ENCODE measurements around the gene MACROD1. TPM values are rescaled to one million over a fixed set of nuclear protein-coding genes. Genes with fewer than 3 reads are reported as not detected.

MACROD1 gene
- total RNA-seq, 4 donors from 2014 or later = 29.2 to 64.6 (median 46.2) TPM

DNA sequence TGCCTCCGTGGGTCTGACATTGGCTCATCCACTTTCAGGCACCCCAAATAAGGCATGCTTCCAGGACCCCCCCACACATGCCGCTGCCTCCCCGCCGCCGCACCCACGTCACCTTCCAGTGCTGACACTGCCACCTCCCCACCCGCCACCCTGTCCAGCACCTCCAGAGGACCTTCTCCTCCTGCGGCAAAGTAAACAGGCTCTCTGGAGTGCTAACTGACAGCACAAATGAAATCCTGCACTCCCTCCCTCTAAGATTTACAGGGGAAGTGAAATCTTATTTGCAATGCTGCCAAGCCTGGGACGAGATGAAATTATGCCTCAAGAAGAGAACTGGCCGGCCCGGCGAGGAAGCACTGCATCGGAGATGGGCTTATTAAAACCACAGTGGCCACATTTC is 35.3 kb downstream of the MACROD1 start:
- no peak overlapping the region for H3K27ac ChIP-seq
- TF ChIP-seq POLR2A (IDR thresholded peaks at IDR 0.05) (no peak), POLR2AphosphoS5 (IDR thresholded peaks at IDR 0.05) (no peak), CTCF (IDR thresholded peaks at IDR 0.05) (no peak), EP300 (IDR thresholded peaks at IDR 0.05) (no peak)
- WGBS = 84% methylated on average over 13 of the region's 13 CpGs
- peaks cover 4% of the 10 kb centered on the region for H3K4me1 ChIP-seq
- H3K27me3 ChIP-seq = no peaks in the 10 kb centered on the region
- no peak for DNase-seq (ENCODE audit: low spot score in 2 of 2)
- H3K4me3 ChIP-seq = no peak overlapping the region
- no peaks in the 10 kb centered on the region for H3K9me3 ChIP-seq
- no peaks in the 10 kb centered on the region for H3K36me3 ChIP-seq

GRCh38 chr11:64129403-64129802 is 36.5 kb downstream of the MACROD1 start:
- no peak overlapping the region for H3K4me3 ChIP-seq
- DNase-seq (ENCODE audit: low spot score in 2 of 2) = no peak
- H3K4me1 ChIP-seq = peaks cover 4% of the 10 kb centered on the region
- no peak overlapping the region for H3K27ac ChIP-seq
- WGBS = 93% methylated on average over 5 of the region's 8 CpGs
- H3K36me3 ChIP-seq = no peaks in the 10 kb centered on the region
- no peaks in the 10 kb centered on the region for H3K9me3 ChIP-seq
- no peaks in the 10 kb centered on the region for H3K27me3 ChIP-seq
- TF ChIP-seq CTCF (IDR thresholded peaks at IDR 0.05) (no peak), POLR2A (IDR thresholded peaks at IDR 0.05) (no peak), EP300 (IDR thresholded peaks at IDR 0.05) (no peak), POLR2AphosphoS5 (IDR thresholded peaks at IDR 0.05) (no peak)

DNA sequence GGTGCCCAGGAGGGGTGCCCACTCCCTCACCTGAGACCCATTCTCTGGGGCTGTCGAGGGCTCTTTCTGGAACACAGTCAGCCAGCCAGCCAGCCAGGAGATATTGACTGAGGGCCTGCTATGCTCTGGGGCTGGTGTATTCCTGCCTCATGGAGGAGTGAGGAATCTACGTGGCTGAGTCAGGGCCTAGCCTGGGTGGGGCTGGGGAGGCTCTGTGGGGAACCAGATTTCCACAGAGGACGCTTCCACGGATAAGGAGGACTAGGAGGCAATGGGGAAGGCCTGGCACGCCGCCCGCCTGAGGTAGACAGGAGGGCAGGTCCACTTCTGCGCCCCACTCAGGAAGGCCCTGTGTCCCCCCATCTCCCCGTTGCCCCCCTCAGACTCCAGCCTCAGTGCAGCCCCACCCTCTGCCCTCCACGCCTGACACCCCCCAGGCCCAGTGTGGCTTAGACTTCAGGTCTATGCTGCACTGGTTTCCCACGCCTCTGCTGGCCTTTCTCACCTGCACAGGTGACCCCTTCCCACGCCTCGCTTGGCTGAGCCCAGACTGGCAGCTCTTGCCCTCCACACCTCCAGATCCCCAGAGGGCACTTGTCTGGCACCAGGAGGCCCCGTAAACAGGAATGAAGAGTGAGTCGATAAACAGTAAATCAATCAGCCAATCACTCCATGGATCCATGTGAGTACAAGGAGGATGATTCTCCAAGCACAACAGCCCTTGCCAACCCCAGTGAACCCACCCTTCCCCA is 37.5 kb downstream of the MACROD1 start:
- H3K4me1 ChIP-seq = peaks cover 6% of the 10 kb centered on the region
- no peaks in the 10 kb centered on the region for H3K36me3 ChIP-seq
- H3K9me3 ChIP-seq = no peaks in the 10 kb centered on the region
- TF ChIP-seq POLR2A (IDR thresholded peaks at IDR 0.05) (no peak), EP300 (IDR thresholded peaks at IDR 0.05) (no peak), CTCF (IDR thresholded peaks at IDR 0.05) (no peak), POLR2AphosphoS5 (IDR thresholded peaks at IDR 0.05) (no peak)
- H3K27ac ChIP-seq = no peak overlapping the region
- no peaks in the 10 kb centered on the region for H3K27me3 ChIP-seq
- no peak for DNase-seq (ENCODE audit: low spot score in 2 of 2)
- 63% methylated on average over 12 of the region's 15 CpGs for whole genome bisulfite sequencing
- H3K4me3 ChIP-seq = no peak overlapping the region

GRCh38 chr11:64127267-64128072 is 38.4 kb downstream of the MACROD1 start:
- H3K27ac ChIP-seq = no peak overlapping the region
- no peaks in the 10 kb centered on the region for H3K9me3 ChIP-seq
- whole genome bisulfite sequencing = 84% methylated on average over 21 of the region's 24 CpGs
- no peak for TF ChIP-seq CTCF (IDR thresholded peaks at IDR 0.05)
- TF ChIP-seq POLR2AphosphoS5 (IDR thresholded peaks at IDR 0.05) = no peak
- TF ChIP-seq POLR2A (IDR thresholded peaks at IDR 0.05) = no peak
- no peak for TF ChIP-seq EP300 (IDR thresholded peaks at IDR 0.05)
- peaks cover 16% of the 10 kb centered on the region for H3K4me1 ChIP-seq
- H3K4me3 ChIP-seq = no peak overlapping the region
- no peaks in the 10 kb centered on the region for H3K36me3 ChIP-seq
- no peak for DNase-seq (ENCODE audit: low spot score in 2 of 2)
- no peaks in the 10 kb centered on the region for H3K27me3 ChIP-seq

DNA sequence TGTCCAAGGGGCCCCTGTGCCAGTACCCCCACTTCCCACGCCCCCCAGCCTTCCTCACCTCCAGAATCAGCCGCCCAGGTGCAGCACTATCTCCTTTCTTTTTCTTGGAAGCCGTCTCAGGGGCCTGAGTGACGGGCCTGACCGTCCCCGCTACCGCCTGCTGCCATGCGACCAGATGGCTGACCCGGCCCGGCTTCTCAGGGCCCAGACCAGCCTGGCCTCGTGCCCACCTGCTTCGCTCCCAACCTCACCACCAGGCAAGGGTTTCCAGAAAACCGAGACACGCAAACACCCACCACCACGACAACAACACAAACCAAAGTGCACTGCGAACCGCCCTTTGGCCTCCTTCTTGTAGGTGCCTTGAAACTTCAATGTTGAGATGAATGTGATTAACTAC is 39.1 kb downstream of the MACROD1 start:
- WGBS = 93% methylated on average over 17 of the region's 17 CpGs

More for the DNA sequence above, 39.1 kb downstream of the MACROD1 start:
- Histone ChIP-seq H3K9me3 (no peaks in the 10 kb centered on the region), H3K27me3 (no peaks in the 10 kb centered on the region), H3K4me3 (no peak overlapping the region), H3K36me3 (no peaks in the 10 kb centered on the region), H3K27ac (no peak overlapping the region), H3K4me1 (peaks cover 23% of the 10 kb centered on the region)
- TF ChIP-seq POLR2AphosphoS5 (IDR thresholded peaks at IDR 0.05) (no peak), POLR2A (IDR thresholded peaks at IDR 0.05) (no peak), EP300 (IDR thresholded peaks at IDR 0.05) (no peak), CTCF (IDR thresholded peaks at IDR 0.05) (no peak)
- no peak for DNase-seq (ENCODE audit: low spot score in 2 of 2)

Data from suprapubic skin (tissue), 4 donors.